Subcutaneous adipose tissue (tissue), 4 donors: ENCODE results near the gene RFC5. TPM values are rescaled to one million over a fixed set of nuclear protein-coding genes. Genes with fewer than 3 reads are reported as not detected.

ENCODE experiments used
- total RNA-seq, 4 donors: library from RNA; depleted of rRNA; stranded (reverse); fragments of >200 nt; gene quantifications; one replicate each; pipeline ENCODE4 v1.1.0, GENCODE V29; 2016
- TF ChIP-seq, protein P1 (sequence below): fragments of 450-650 bp; IDR thresholded peaks from one replicate; pipeline ENCODE4 v1.5.1; 2016; ENCODE audit warnings: low read depth, mild to moderate bottlenecking, control low read depth, antibody characterized with exemption, moderate library complexity

Gene RFC5
- total RNA-seq, 4 donors from 2014 or later, result 7.0 to 20.7 (median 8.2) TPM

DNA sequence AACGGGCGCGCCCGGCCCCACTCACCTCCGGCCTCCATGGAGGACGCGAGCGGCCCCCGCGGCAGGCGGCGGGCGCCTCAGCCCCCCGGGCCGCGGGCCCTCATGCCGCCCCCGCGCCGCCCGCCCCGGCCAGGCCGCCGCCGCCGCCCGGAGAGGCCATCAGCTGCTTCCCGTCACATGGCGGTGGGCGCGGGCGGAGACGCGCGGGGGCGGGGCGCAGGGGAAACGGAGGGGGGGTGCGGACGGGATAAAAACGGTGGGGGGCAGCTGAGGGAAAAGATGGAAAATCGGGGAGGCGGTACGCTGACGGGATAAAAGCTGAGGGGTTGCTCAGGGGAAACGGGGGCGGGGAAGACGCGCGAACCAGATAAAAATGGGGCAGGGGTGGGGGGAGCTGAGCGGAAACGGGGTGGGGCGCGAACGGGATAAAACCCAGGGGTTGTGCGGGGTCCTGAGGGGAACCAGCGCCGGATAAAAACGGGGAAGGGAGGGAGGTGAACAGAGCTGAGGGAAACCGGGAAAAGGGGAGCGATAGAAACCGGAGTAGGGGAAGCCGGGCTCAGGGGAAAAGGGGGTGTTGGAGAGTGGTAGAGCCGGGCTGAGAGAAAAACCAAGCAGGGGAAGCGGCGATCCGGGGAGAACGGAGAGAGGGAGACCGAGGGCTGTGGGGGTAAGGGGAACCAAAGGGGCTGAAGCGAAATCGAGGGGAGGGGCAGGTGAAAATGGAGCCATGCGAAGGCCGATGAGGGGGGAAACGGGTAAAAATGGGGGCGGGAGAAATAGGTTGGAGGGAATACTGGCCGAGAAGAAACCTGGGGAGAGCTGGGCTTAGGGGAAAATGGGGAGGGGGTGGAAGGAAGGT lies 44.7 kb downstream of the RFC5 start, which contains the start of gene WSB2:
WSB2 (minus strand) TSS at position 169 of the 862 bp plus-strand sequence; CDS start at position 38, 131 bp downstream.
- TF ChIP-seq, protein P1, sequence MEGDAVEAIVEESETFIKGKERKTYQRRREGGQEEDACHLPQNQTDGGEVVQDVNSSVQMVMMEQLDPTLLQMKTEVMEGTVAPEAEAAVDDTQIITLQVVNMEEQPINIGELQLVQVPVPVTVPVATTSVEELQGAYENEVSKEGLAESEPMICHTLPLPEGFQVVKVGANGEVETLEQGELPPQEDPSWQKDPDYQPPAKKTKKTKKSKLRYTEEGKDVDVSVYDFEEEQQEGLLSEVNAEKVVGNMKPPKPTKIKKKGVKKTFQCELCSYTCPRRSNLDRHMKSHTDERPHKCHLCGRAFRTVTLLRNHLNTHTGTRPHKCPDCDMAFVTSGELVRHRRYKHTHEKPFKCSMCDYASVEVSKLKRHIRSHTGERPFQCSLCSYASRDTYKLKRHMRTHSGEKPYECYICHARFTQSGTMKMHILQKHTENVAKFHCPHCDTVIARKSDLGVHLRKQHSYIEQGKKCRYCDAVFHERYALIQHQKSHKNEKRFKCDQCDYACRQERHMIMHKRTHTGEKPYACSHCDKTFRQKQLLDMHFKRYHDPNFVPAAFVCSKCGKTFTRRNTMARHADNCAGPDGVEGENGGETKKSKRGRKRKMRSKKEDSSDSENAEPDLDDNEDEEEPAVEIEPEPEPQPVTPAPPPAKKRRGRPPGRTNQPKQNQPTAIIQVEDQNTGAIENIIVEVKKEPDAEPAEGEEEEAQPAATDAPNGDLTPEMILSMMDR, result no peak

DNA sequence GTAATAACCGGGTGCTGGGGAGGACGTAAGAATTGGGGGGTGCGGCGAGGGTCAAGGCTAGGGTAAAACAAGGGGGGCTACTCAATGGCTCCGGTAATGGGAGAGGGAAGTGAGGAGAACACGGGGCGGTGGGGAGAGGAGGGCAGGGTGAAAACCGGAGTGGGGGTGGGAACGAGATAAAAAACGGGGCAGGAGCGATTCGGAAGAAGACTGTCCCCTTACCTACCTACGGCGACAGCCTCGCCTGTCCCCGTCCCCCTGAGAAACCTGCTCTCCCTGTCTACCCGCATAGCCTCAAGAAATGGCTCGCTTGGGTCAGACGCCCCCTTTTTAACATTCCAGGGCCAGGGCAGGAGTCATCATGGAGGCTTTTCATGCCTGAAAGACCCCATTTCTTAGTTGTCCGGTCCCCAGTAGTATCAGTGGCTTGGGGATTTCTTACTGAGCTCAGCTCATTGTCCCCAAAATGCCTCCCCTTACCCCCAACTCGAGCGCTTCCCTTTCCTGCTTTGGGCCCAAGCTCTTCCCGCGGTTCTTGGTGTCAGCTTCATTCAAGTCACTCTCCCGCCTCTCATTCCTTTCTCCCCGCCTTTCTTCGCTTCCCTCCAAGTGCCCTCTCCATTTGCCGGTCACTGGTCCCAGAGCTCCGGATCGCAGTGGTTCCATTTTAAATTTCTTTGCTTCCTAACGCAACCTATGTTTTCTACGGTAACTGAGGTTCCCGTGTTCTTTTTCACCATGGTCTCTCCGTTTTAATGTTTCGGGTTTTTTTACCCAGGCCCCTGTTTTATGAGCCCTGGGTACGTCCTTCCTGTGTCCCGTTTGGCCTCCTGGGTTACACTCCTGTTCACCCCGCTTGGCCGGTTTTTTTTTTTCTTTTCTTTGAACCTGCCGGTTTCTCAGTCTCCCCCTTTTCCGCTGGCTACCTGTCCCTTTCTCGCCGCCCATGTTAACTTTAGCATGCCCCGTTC lies 45.7 kb downstream of the RFC5 start:
- TF ChIP-seq, protein P1, result no peak

DNA sequence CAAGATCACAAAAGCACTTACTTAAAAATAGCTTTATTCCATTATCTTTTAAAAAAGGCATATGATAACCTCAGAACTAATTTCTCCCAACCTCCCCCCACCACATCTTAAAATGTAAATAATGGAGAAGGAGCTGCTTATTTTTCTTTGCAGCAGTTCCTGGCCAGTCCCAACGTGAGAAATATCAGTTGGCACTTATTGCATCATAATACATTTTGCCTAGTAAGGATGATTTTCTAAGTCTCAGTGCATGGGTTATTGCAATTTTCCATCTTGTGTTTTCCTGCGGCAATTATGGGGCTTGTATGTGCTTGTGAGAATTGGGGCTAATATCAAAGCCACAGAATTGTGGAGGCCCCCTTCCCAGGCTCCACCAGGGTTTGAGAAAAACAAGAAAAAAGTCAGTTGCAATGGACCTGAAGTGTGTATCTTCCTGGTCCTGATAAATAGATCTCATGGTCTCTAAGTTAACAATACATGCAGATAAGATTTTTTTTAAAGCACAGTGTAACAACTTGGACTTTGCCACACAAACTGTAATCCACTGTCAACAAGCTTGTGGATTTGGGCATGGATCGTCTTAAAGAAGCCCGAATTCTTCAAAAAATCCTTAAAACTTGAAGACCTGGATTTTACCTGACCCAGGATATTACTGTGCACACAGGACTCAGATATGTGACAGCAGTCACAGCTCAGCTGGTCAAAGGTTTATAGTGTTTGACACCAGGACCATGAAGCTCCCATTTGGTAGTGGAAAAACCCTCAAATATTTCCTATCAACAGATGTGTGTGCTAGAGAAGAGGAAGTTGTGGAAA lies 47.3 kb downstream of the RFC5 start:
- TF ChIP-seq, protein P1, result no peak

DNA sequence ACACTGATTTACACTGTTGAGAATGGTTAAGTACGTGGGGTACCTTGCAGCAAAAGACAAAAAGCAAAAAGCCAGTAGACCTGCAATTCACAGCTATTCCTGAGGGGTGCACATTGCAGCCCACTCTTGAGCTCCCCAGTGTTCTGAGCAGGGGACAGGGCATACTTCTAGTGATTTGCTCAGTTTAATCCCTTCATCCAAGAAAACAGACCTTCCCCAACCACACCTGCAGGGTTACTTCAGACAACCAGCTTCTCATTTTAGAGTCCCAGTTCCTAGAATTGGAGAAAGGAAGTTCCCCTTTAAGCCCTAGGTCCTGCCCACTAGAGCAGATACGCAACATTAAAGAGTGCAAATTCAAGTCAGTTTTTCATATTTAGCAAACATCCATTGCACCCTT lies 48.1 kb downstream of the RFC5 start:
- TF ChIP-seq, protein P1, result no peak

DNA sequence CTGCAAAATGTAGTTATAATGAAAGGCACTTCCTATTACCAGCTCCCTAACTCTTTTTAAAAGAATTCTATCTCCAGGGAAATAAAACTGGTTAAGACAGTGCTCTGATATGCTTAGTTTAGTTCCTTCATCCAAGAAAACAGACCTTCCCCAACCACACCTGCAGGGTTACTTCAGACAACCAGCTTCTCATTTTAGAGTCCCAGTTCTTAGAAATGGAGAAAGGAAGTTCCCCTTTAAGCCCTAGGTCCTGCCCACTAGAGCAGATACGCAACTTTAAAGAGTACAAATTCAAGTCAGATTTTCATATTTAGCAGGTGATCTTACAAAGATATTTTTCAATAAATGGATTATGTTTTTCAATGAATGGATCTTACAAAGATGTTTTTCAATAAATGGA lies 48.9 kb downstream of the RFC5 start:
- TF ChIP-seq, protein P1, result no peak

DNA sequence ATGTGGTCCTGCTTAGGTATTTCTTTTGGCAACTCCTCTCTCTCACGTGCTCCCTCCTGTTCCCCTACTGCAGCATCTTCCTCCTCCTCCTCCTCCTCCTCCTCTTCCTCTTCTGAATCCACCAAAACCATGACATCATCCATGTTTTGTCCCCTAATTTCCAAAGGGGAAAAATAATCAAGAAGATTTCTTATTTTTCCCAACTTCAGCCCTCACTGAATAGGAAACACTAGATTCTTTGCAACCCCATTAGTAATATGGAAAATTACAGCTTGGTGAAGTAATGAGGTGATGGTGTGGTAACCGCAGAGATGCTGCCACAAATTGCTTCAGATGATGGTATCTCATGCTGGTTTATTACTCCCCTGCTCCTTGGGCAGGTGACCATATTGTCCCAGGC lies 51.9 kb downstream of the RFC5 start:
- TF ChIP-seq, protein P1, result no peak
